T-cell (primary cell): Measurements from ENCODE around the gene SHC1. TPM values are rescaled to one million over a fixed set of nuclear protein-coding genes. Genes with fewer than 3 reads are reported as not detected.

Experiments used
- ATAC-seq, 4 experiments: fragments of 200-7000 bp in 3 of 4; fragments of 150-1000 bp in 1 of 4; cut with Tn5 transposase; replicated peaks in 1 of 4; 1 replicate in 3 of 4; 2 replicates in 1 of 4; pipeline ENCODE4 v1.10.0; 2021; ENCODE audit warnings: moderate library complexity in 3 of 4, mild to moderate bottlenecking in 2 of 4, moderate number of reproducible peaks in 1 of 4
- CTCF ChIA-PET, 2 donors: fragments of 300-600 bp; sonication (Branson Sonifier 250); formaldehyde crosslinking; loops; one replicate each; lab custom pipeline; 2022; ENCODE audit warnings: antibody characterized with exemption in 2 of 2; lab: Charles Lee
- POLR2A ChIA-PET, 2 donors: fragments of 300-600 bp; sonication (Branson Sonifier 250); formaldehyde crosslinking; loops; one replicate each; lab custom pipeline; 2022; ENCODE audit warnings: antibody characterized with exemption in 2 of 2; lab: Charles Lee
- DNase-seq, 35 experiments: peaks; one replicate each; pipeline versions ENCODE4 v3.0.0 to v3.0.0-alpha.2; 2013 to 2023
- H3K27ac ChIP-seq: one replicate; pipeline ENCODE4 v1.5.1; 2013; ENCODE audit warnings: low read length
- H3K27me3 ChIP-seq, 2 experiments: replicated peaks in 1 of 2; 1 replicate in 1 of 2; 2 replicates in 1 of 2; pipeline versions ENCODE4 v1.6.1 to v1.7.0; 2013; ENCODE audit warnings: low read length in 1 of 2, mixed read lengths in 1 of 2; ENCODE audit not compliant: control insufficient read depth in 2 of 2, insufficient read depth in 2 of 2; ENCODE audit errors: extremely low read depth in 1 of 2
- H3K36me3 ChIP-seq, 2 donors: 1 replicate in 1 of 2; 2 replicates in 1 of 2; pipeline versions ENCODE4 v1.6.1 to v1.7.0; 2013; ENCODE audit warnings: low read length in 1 of 2; ENCODE audit not compliant: control insufficient read depth in 2 of 2, insufficient read depth in 1 of 2; ENCODE audit errors: extremely low read depth in 1 of 2
- H3K4me1 ChIP-seq, 2 experiments: 1 replicate in 1 of 2; 2 replicates in 1 of 2; pipeline versions ENCODE4 v1.6.1 to v1.7.0; 2013; ENCODE audit warnings: low read length in 2 of 2, mixed read lengths in 1 of 2; ENCODE audit not compliant: insufficient read depth in 2 of 2, control insufficient read depth in 1 of 2; ENCODE audit errors: extremely low read depth in 1 of 2
- H3K4me3 ChIP-seq, 2 donors: 1 replicate in 1 of 2; 2 replicates in 1 of 2; pipeline versions ENCODE4 v1.5.1 to v1.7.0; 2013; ENCODE audit warnings: mild to moderate bottlenecking in 2 of 2, low read length in 1 of 2, moderate library complexity in 1 of 2; ENCODE audit not compliant: control insufficient read depth in 1 of 2; ENCODE audit errors: extremely low read depth in 1 of 2
- H3K9me3 ChIP-seq: 2 replicates; pipeline ENCODE4 v1.7.0; 2013
- H3K27ac Mint-ChIP-seq, 2 donors: one replicate each; pipeline ENCODE4 v1.8.0; 2020 to 2021; ENCODE audit warnings: mild to moderate bottlenecking in 2 of 2, mixed read lengths in 2 of 2
- H3K27me3 Mint-ChIP-seq, 2 donors: one replicate each; pipeline ENCODE4 v1.8.0; 2021 to 2022; ENCODE audit warnings: mixed read lengths in 2 of 2
- H3K36me3 Mint-ChIP-seq: one replicate; pipeline ENCODE4 v1.8.0; 2021; ENCODE audit warnings: mixed read lengths
- H3K4me1 Mint-ChIP-seq, 3 donors: one replicate each; pipeline ENCODE4 v1.8.0; 2020 to 2022; ENCODE audit warnings: mixed read lengths in 3 of 3, mild to moderate bottlenecking in 1 of 3
- H3K4me3 Mint-ChIP-seq, 3 donors: one replicate each; pipeline ENCODE4 v1.8.0; 2020 to 2022; ENCODE audit warnings: mild to moderate bottlenecking in 3 of 3, mixed read lengths in 3 of 3, moderate library complexity in 3 of 3
- H3K9me3 Mint-ChIP-seq, 3 donors: one replicate each; pipeline ENCODE4 v1.8.0; 2020 to 2022; ENCODE audit warnings: mixed read lengths in 3 of 3
- WGBS: methylation state at CpG from one replicate; pipeline ENCODE4 v1.1.5; 2013; ENCODE audit warnings: missing lambda C conversion rate; ENCODE audit not compliant: insufficient coverage; 5-methylcytosine and 5-hydroxymethylcytosine counted together
- total RNA-seq, 35 experiments: library from RNA in 6 of 35; stranded (reverse) in 6 of 35; fragments of 120-200 nt in 1 of 35; gene quantifications; one replicate each; pipeline versions ENCODE4 v1.2.1 to v1.2.4 and lab custom pipeline; 2013 to 2026

SHC1 gene
- total RNA-seq, 5 donors from 2014 or later (not counting 1 experiment from before 2014, with no cell fraction given): 61.3 to 88.2 (median 76.8) TPM

DNA sequence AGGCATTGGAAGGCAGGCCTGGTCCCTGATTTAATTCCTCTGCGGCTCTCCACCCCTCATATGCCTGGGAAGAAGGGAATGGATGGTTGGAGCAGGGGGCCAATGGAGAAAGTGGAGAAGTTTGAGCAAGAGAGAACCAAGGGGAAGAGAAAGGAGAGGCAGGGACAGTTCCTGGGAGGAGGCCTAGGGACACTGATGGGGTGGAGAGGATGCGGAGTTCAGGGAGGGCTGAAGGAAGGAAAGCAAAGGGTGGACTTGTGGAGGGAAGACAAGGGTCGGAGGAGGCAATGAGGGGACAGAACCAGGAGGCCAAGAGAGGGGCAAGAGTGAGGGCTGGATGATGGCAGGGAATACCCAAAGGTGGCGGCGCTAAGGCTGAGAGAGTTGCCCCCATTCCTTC is 39.2 kb upstream of the SHC1 start:
- WGBS: 26% methylated on average over 2 of the region's 5 CpGs
- peaks cover 78 to 90% (median 84%) of the 10 kb centered on the region in 3 donors for H3K4me1 Mint-ChIP-seq
- POLR2A ChIA-PET: no interaction called here
- H3K36me3 Mint-ChIP-seq: no peaks in the 10 kb centered on the region
- Histone ChIP-seq H3K36me3 (peaks cover 0 to 6% of the 10 kb centered on the region in 2 donors), H3K27me3 (no peaks in the 10 kb centered on the region), H3K27ac (peak overlapping the region; percentile 80), H3K4me1 (peaks cover 39 to 99% of the 10 kb centered on the region in 2 experiments), H3K4me3 (peak overlapping the region; percentile 62 to 71), H3K9me3 (no peaks in the 10 kb centered on the region)
- H3K27ac Mint-ChIP-seq: peak overlapping the region; percentile 91 to 95
- no peak for DNase-seq
- CTCF ChIA-PET: no interaction called here
- no peak for ATAC-seq
- peak overlapping the region; percentile 74 to 89 (median 83) for H3K4me3 Mint-ChIP-seq
- no peaks in the 10 kb centered on the region for H3K27me3 Mint-ChIP-seq
- no peaks in the 10 kb centered on the region for H3K9me3 Mint-ChIP-seq

DNA sequence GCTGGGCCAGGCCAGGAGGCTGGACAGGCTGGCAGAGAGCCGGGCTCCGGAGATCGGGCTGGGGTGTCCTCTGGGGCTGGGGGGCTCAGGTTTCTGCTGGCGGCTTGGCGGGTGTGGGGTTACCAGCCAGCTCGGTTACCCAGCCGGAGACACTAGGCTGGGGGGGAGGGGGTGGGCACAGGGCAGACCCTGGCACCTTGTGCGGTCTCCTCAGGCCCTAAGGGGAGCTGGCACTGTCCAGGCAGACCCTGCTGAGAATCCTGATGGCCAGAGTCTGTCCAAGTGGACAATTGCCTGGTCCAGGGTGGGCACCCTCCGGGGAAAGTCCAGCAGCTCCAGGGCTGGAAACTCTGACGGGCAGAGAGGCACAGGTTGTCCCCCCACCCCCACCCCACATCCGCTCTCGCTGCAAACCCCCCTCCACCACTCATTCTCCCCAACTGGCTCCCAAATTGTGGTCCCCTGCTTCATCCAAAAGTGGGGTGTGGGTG is 38.7 kb upstream of the SHC1 start:
- H3K27me3 Mint-ChIP-seq: no peaks in the 10 kb centered on the region
- peak overlapping the region; percentile 74 to 89 (median 83) for H3K4me3 Mint-ChIP-seq
- no peaks in the 10 kb centered on the region for H3K36me3 Mint-ChIP-seq
- peak overlapping the region; percentile 91 to 95 for H3K27ac Mint-ChIP-seq
- H3K9me3 Mint-ChIP-seq: no peaks in the 10 kb centered on the region
- WGBS: 36% methylated on average over 9 of the region's 12 CpGs
- no peaks in the 10 kb centered on the region for H3K9me3 ChIP-seq
- peaks cover 80 to 91% (median 85%) of the 10 kb centered on the region in 3 donors for H3K4me1 Mint-ChIP-seq
- no peak for DNase-seq
- ChIA-PET POLR2A (interaction anchor here in 1 of 2 donors (0.6 kb wide), 1 partner anchor 48 kb away, joined by 4 read pairs; no protein-coding TSS in a partner anchor), CTCF (interaction anchor here in 1 of 2 donors (0.6 kb wide), 1 partner anchor 404 kb away, joined by 3 read pairs; no protein-coding TSS in a partner anchor)
- H3K27me3 ChIP-seq: no peaks in the 10 kb centered on the region
- ATAC-seq: no peak
- H3K27ac ChIP-seq: peak overlapping the region; percentile 80
- H3K36me3 ChIP-seq: peaks cover 0 to 1% of the 10 kb centered on the region in 2 donors
- H3K4me1 ChIP-seq: peaks cover 41 to 99% of the 10 kb centered on the region in 2 experiments
- peak overlapping the region; percentile 62 to 71 for H3K4me3 ChIP-seq

DNA sequence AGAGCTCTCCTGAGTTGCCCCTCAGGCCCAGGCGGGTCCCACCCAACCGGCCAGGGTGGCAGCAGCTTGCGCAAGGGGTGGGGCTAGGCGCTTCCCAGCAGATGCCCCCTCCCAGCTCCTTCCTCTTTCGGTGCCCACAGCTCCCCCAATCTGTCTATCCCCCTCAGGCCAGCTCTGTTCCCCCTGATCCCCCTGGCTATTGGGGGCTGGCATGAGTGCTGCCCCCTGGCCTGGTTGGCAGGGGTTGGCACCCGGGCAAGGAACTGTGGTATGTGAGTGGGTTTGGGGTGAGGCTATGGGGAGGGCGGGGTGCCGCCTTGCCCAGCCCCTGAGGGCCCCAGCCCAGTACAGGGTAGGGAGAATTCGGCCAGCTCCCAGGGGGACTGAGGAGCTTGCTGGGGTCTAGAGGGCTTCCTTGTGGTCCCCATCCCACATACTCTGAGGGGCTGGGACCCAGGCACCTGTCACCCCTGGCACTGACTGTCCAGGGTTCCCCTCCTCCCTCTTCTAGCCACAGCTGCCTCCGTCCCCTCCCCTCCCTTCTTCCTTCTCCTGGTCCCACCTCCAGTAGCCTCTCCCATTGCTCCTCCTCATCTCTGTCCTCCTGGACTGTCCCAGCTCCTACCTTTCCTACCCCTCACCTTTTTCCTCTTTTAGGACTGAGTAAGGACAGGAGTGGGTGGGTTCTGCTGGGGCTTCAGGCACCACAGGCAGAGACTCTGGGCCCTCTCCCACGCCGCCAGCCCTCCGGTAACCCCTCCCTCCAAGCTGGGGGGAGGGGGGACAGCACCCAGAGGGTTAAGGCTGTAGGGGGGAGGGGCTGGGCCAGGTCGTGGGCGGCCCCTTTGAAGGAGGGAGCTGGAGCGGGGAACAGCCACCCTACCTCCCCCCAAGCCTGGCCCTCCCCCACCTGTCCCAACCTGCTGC is 37.7 kb upstream of the SHC1 start:
- Mint-ChIP-seq H3K4me3 (peak overlapping the region; percentile 74 to 89 (median 83)), H3K9me3 (no peaks in the 10 kb centered on the region), H3K36me3 (no peaks in the 10 kb centered on the region), H3K27ac (peak overlapping the region; percentile 92 to 95), H3K27me3 (no peaks in the 10 kb centered on the region), H3K4me1 (peaks cover 78 to 88% (median 83%) of the 10 kb centered on the region in 3 donors)
- peak overlapping the region; percentile 80 for H3K27ac ChIP-seq
- peak in 1 of 35 experiments; percentile 28 for DNase-seq
- H3K4me3 ChIP-seq: peak overlapping the region; percentile 62 to 71
- H3K36me3 ChIP-seq: no peaks in the 10 kb centered on the region
- H3K9me3 ChIP-seq: no peaks in the 10 kb centered on the region
- CTCF ChIA-PET: interaction anchor here in 1 of 2 donors (0.7 to 1.0 kb wide), 2 partner anchors 9 to 10 kb away, joined by 3 to 10 read pairs; no protein-coding TSS in a partner anchor
- 25% methylated on average over 2 of the region's 16 CpGs for WGBS
- H3K27me3 ChIP-seq: no peaks in the 10 kb centered on the region
- peaks cover 39 to 99% of the 10 kb centered on the region in 2 experiments for H3K4me1 ChIP-seq
- ATAC-seq: no peak
- POLR2A ChIA-PET: interaction anchor here in 1 of 2 donors (0.6 to 0.7 kb wide), 2 partner anchors 12 to 47 kb away, joined by 3 to 4 read pairs; no protein-coding TSS in a partner anchor

DNA sequence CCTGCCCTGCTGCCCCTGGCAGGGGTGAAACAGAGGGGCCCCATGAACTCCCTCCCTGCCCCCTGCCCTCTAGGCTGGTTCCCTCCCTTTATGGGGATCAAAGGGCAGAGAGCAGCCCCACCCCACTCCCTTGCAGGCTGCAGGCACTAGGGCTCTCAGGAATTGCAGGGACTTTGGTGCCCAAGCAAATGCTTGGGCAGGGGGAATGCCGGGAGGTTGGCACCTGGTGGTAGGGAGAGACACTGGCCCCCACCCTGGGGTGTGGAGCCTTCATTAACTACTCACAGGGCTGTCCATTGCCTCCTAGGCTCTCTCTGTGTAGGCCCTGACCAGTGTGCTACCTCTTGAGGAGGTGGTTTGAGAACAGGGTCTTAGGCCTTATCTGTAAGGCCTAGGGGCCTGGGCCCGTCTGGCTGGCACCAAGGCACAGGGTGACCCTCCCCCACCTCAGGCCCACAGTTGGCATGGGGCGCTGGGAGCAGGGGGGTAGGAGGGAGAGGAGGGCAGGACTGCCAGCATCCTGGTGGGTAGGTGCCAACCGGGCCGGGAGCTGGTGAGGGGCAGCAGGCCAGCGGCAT is 36.8 kb upstream of the SHC1 start:
- H3K27me3 Mint-ChIP-seq: no peaks in the 10 kb centered on the region
- Histone ChIP-seq H3K9me3 (no peaks in the 10 kb centered on the region), H3K27me3 (no peaks in the 10 kb centered on the region), H3K27ac (peak overlapping the region; percentile 80), H3K36me3 (no peaks in the 10 kb centered on the region), H3K4me1 (peaks cover 33 to 97% of the 10 kb centered on the region in 2 experiments), H3K4me3 (no peak overlapping the region)
- H3K9me3 Mint-ChIP-seq: no peaks in the 10 kb centered on the region
- ATAC-seq: peak in 1 of 4 experiments; percentile 2
- ChIA-PET POLR2A (interaction anchor here (0.6 to 0.7 kb wide), 2 partner anchors 11 to 799 kb away, joined by 3 read pairs; no protein-coding TSS in a partner anchor), CTCF (interaction anchor here (0.6 to 1.0 kb wide), 5 partner anchors 10 to 78 kb away, joined by 3 to 10 read pairs (median 6); no protein-coding TSS in a partner anchor)
- H3K4me3 Mint-ChIP-seq: peak overlapping the region in 1 of 3 donors; percentile 89
- WGBS: 89% methylated on average over 3 of the region's 6 CpGs
- H3K4me1 Mint-ChIP-seq: peaks cover 69 to 79% (median 73%) of the 10 kb centered on the region in 3 donors
- no peak for DNase-seq
- H3K27ac Mint-ChIP-seq: peak overlapping the region; percentile 94 to 97
- no peaks in the 10 kb centered on the region for H3K36me3 Mint-ChIP-seq

DNA sequence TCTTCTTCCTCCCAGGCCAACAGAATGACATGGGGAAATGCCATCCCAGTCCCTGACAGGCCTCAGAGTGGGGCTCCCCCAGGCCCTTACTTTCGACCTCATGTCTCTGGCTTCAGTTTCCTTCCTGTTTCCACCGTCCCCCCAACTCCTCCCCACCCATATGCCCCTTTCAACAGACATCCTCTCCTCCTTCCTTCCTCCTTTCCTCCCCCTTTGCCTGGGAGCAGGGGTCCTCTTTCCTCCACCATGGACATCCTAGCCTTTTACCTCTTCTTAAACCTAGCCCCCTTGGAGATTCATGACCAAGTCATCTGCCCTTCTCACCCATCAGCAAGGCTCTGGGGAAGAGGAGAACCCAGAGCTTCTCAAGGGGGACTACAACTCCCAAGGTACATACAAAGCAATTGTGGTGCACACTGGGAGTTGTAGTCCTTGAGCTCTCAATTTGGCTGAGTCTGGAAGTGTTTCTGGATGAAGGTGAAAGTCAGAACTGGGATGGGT is 36.1 kb upstream of the SHC1 start:
- H3K4me1 Mint-ChIP-seq: peaks cover 64 to 73% (median 68%) of the 10 kb centered on the region in 3 donors
- Histone ChIP-seq H3K27ac (peak overlapping the region; percentile 78), H3K4me3 (no peak overlapping the region), H3K4me1 (peaks cover 29 to 91% of the 10 kb centered on the region in 2 experiments), H3K36me3 (no peaks in the 10 kb centered on the region), H3K27me3 (no peaks in the 10 kb centered on the region), H3K9me3 (no peaks in the 10 kb centered on the region)
- H3K27me3 Mint-ChIP-seq: no peaks in the 10 kb centered on the region
- DNase-seq: peak in 6 of 35 experiments; percentile 40 to 72 (median 46)
- H3K4me3 Mint-ChIP-seq: peak overlapping the region; percentile 17 to 89 (median 35)
- H3K27ac Mint-ChIP-seq: peak overlapping the region; percentile 94 to 97
- H3K36me3 Mint-ChIP-seq: no peaks in the 10 kb centered on the region
- ChIA-PET CTCF (interaction anchor here (0.5 to 1.1 kb wide), 7 partner anchors 9 to 451 kb away, joined by 3 to 10 read pairs (median 6); no protein-coding TSS in a partner anchor), POLR2A (interaction anchor here in 1 of 2 donors (0.6 kb wide), 1 partner anchor 799 kb away, joined by 3 read pairs; no protein-coding TSS in a partner anchor)
- H3K9me3 Mint-ChIP-seq: no peaks in the 10 kb centered on the region
- peak; percentile 18 to 53 (median 24) for ATAC-seq
- 0% methylated on average over 2 of the region's 2 CpGs for WGBS
